A204.1 (cell line): ENCODE measurements around the gene SLCO4A1.

Experiments
- FAIRE-seq: peaks from 2 replicates; lab custom pipeline; 2012; peaks lifted over from hg19 to GRCh38; lab: Jason Lieb, UNC

The SLCO4A1 gene, protein sequence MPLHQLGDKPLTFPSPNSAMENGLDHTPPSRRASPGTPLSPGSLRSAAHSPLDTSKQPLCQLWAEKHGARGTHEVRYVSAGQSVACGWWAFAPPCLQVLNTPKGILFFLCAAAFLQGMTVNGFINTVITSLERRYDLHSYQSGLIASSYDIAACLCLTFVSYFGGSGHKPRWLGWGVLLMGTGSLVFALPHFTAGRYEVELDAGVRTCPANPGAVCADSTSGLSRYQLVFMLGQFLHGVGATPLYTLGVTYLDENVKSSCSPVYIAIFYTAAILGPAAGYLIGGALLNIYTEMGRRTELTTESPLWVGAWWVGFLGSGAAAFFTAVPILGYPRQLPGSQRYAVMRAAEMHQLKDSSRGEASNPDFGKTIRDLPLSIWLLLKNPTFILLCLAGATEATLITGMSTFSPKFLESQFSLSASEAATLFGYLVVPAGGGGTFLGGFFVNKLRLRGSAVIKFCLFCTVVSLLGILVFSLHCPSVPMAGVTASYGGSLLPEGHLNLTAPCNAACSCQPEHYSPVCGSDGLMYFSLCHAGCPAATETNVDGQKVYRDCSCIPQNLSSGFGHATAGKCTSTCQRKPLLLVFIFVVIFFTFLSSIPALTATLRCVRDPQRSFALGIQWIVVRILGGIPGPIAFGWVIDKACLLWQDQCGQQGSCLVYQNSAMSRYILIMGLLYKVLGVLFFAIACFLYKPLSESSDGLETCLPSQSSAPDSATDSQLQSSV

DNA sequence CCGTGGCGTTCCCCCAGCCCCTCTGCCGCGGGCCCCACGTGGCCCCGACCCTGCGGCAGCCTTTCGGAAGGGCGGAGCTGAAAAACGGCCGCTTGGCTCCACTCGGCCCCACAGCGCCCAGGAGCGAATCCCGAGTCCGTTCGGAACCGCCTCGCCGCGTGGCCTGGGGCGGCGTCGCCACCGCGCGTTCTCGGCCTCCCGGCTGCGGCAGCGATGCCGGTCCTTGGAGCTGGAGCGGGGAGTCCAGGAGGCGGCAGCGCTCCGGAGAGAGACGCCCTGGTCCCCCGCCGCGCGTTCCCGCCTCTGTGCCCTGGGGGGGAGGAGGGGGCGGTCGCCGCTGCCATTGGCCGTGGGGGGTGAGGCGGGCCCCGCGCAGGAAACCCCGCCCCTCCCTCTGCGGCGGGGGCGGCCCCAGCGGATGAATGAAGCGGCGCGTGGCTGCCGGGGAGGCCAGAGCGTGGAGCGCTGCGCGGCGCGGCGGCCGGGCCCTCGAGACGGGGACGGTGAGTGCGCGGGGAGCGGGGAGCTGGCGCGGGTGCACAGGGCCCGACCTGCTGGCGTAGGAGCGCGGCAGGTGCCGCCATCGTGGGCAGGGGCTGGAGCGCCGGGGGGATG lies at the start of gene SLCO4A1:
Gene SLCO4A1, plus strand, starts transcription at position 453 of the 615 bp plus-strand sequence. CDS start 13,952 bp downstream, outside the sequence.
- FAIRE-seq, result no peak

DNA sequence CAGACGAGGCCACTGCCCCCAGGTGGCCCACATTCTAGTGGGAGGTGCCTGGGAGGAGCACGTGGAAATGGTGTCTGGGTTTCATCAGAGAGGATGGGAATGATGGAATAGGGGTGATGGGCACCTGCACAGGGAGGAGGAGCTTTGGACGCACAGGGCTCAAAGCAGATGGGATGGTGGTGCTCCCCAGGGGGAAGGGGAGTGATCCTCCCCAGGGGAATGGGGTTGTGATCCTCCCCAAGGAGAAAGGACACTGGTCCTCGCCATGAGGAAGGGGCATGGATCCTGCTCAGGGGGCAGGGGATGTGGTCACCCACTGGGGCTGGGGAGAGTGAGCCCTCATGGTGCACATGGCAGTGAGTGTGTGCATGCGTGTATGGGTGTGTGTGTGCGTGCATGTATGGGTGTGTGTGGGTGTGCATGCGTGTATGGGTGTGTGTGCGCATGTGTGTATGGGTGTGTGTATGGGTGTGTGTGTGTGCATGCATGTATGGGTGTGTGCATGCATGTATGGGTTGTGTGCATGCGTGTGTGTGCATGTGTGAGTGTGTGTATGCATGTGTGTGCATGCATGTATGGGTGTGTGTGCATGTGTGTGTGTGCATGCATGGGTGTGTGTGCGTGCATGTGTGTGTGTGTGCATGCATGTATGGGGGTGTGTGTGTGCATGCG lies 49.7 kb upstream of the SLCO4A1 start:
- FAIRE-seq, result no peak

DNA sequence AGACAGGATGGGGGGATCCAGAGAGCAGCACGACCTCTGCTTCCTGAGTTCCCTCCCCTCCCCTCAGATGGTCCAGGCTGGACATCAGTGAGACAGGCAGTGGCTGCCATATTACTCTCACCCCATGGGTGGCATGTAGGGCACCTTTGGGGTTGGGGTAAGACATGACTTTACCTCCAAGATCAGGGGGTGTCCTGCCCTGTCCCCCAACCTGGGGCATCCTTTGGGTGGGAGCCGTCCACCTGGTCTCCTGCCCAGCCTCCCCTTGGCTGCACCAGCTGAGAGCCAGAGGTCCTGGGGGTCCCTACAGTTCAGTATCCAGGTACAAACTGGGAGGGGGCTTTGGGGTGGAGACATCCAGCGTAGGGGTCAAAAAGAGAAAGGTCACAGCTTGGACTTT lies 48.7 kb upstream of the SLCO4A1 start:
- FAIRE-seq, result no peak

DNA sequence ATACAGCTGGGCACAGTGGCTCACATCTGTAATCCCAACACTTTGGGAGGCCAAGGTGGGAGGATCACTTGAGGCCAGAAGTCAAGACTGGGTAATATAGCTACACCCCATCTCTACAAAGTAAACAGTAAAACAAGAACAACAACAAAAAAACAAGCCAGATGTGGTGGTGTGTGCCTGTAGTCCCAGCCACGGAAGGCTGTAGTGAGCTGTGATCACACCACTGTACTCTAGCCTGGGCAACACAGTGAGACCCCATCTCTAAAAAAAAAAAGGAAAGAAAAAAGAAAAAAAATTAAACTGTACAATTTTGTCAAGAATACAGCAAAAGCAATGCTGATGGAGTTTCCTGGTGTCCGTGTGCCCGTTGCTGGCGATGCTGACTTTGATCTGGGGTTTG lies 47.2 kb upstream of the SLCO4A1 start:
- no peak for FAIRE-seq

DNA sequence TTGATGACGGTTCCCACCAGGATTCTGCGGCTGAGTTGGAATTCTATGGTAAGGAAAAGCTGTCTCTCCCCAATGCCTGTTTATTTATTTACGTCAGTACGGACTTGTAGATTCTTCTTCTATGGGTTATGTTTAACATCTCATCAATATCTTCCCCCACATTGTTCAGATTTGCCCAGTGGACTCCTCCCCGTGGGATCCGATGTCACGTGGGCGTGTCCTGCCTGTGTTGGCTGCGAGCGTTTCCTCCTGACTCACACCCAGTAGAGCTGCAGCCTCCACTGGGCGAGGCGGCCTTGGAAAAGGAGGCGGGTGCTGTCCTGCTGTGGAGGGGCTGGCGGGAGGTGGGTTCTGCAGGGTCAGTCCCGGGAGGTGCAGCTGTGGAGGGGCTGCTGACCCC lies 46.8 kb upstream of the SLCO4A1 start:
- FAIRE-seq, result no peak

DNA sequence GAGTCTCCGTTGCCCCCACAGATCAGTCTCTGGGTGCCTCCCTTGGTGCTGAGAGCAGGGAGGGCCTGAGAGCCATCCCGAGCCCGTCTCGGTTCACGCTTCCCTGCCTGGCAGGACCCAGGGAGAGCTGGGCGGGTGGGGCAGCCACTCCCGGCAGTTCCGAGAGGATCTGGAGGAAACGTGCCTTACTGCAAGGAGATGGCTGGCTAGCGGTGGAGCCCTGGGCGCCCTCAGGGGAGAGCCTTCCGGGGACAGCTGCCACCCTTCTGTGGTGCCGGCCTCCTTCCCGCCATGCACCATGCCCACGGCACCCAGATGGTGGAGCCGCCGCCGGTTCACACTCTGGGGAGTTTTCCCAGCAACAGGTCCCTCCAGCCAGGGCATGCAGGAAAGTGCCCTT lies 45.8 kb upstream of the SLCO4A1 start:
- FAIRE-seq, result no peak

DNA sequence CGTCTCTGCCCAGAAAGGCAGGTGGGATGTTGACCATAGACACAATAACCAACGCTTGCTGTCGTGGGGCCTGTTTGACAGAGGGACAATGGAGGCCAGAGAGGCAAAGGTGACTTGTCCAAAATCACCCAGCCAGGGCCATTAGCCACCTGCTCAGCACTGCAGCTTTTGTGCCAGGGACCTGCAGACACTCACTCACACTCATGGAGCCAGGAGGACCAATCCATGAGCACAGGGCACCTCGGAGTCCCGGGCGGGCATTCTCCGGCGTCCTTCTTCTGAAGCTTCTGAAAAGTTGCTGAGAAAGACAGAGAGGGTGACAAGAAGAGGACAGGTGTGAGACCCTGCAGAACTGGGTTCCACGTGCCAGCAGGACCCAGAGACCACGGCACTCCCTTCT lies 45.4 kb upstream of the SLCO4A1 start:
- FAIRE-seq, result no peak

DNA sequence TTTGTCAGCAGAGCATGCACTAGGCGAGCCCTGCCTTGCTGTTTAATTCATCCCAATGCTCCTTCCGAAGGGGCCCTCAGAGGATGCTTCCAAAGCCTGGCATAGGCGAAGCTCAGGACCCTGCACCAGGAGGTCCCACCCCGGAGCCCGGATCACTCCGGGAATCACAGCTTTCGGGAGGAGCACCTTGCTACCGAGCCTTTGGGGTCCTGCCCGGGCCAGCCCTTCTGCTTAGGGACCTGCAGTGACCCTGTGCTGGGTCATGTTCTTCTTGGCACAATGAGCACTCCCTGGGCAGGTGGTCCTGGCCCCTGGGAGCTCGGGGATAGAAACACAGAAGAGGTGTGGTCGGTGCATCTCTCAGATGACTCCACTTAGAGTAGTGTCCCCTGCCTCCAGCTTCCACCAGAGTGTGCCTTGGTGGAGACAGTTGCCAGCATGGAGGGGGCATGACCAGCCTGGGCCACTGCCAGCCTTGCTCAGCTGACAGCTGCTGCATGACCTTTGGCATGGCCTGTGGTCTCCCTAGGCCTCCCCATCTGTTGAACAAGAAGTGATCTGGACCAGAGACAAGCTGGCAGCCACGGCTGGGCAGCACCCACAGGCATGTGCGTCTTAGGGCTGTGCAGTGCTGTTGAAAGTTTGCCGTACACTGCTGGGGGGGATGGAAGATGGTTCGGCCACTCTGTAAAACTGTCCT lies 44.7 kb upstream of the SLCO4A1 start:
- FAIRE-seq, result no peak

DNA sequence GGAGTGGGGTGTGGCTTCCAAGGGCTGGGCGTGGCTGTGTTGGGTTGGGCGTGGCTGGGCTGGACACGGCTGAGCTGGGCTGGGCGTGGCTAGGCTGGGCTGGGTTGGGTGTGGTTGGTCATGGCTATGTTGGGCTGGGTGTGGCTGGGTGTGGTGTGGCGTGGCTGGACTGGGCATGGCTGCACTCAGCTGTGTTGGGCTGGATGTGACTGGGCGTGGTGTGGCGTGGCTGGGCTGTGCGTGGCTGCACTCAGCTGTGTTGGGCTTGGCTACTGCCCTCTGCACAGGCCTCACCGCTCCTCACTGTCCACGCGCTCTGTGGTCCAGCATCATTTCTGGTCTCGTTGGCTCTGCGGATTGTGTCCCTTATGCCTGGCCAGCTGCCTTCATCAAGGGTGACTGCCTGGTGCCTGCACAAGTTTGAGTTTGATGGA lies 43.5 kb upstream of the SLCO4A1 start:
- FAIRE-seq, result no peak

DNA sequence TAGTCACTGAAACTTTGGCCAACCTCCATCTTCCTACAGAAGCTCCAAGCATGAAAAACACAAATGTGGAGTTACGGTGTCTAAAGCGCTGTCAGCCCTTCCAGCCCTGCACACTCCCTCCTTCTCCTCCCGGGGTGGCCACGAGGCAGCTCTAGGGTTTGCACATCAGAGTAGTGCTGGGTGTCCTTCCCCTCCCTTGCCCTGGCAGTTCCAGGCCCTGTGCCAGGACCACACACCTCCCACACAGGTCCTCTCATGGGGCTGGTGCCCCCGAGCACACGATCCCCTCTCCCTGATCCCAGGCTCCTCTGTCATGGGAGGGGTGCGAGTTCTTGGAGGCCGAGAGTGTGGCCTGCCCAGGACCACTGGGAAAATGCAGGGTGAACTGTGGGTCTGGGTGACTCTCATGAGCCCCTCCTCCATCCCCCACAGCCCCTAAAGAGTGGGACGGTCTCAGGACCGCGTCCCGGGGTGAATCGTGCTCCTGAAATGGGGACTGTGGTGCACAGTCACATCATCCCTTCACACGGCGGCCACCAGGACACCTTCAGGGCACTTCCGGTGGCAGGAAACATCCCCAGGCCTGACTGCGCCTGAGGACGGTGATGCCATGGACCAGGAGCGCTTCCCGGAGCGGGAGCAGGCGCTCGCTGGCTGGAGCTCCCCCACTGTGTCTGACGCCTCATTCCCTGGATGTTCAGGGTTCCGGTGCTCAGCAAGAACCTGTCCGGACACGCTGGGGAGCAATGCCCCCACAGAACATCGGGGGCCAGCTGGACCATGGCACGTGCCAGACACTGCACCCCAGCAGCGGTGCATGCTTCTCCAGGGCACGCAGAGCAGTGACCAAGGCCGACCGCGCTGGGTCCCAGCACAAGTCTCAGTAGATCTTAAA lies 42.8 kb upstream of the SLCO4A1 start:
- FAIRE-seq, result no peak

DNA sequence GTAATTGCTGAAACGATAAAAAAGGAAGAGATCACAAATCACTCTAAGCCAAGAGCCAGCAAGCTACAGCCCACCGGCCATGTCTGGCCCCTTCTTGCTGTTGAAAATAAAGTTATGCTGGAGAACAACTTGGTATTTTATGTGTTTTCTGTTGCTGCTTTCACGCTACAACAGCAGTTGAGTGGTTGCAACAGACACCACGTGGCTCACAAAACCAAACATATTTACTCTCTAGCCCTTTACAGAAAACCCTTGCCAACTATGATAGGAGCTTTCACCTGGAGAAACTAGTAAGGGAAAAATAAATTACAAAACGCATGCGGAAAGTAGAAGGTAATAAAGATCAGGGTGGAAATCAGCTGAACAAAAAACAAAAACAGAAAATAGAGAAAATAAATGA lies 41.1 kb upstream of the SLCO4A1 start:
- no peak for FAIRE-seq

DNA sequence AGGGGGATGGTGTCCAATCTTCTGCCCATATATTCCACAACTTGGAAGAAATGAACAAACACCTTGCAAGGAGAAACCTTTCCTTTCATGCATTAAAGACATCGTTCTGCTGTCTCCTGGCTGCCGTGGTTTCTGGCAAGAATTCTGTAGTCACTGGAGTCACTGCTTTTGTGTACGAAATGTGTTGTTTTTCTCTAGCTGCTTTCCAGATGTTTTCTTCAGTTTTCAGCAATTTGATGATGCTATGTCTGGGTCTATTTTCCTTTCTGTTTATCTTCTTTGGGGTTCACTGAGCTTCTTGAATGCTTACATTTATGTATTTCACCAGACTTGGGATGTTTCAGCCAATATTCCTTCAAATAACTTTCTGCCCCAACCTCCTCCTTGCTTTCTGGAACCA lies 40.6 kb upstream of the SLCO4A1 start:
- FAIRE-seq, result no peak

DNA sequence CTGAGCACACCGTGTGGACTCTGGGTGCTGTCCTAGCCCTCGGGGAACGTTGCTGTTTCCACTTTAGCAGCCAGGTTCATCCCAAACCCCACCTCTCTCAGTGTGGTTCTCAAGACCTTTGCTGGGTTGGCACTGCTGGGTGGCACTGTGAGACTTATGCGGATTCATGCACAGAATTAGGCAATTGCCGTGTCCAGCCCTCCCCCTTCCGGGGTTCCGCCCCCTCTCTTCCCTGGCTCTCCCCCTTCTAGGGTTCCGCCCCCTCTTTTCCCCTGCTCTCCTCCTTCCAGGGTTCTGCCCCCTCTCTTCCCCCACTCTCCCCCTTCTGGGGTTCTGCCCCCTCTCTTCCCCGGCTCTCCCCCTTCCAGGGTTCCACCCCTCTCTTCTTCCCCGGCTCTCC lies 39.8 kb upstream of the SLCO4A1 start:
- no peak for FAIRE-seq

DNA sequence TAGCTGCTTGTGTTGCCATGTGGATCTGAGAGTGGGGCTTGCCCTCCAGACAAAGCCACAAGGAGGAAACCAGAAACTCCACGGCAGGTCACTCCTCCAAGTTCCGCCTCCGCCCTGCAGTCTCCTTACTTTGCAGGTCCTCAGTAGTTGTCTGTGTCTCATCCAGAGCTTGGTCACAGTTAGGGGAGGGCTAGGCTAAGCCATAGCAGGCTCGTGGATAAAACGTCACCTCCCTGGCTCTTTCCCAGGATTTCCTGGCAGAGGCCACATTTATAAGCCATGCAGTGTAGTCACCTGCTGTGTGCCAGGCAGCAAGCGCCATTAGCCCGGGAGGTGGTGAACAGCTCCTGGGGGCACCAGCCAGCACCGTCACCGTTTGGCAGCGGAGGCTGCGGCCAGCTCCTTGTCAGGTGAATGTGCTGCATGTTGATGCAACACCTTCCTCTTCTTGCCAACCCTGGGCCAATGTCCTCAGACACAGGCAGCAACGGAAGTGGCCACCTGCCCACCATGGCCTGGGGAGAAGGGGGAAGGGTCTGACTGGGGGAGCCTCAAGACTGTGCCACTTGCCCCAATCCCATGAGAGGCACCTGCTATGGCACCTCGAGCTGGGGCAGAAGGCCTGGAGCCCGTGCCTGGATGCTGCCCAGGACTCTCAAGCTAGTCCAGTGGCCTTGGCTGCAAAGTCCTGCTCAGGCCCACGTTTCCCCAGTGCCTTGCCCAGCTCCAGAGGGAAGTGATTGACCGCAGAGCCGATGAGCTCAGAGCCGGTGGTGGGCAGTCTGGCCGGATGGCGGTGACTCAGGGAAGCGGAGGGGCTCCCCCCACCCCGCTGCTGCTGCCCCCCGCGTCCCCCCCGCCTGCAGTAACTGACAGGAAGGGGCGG lies 39.0 kb upstream of the SLCO4A1 start:
- FAIRE-seq, result no peak

DNA sequence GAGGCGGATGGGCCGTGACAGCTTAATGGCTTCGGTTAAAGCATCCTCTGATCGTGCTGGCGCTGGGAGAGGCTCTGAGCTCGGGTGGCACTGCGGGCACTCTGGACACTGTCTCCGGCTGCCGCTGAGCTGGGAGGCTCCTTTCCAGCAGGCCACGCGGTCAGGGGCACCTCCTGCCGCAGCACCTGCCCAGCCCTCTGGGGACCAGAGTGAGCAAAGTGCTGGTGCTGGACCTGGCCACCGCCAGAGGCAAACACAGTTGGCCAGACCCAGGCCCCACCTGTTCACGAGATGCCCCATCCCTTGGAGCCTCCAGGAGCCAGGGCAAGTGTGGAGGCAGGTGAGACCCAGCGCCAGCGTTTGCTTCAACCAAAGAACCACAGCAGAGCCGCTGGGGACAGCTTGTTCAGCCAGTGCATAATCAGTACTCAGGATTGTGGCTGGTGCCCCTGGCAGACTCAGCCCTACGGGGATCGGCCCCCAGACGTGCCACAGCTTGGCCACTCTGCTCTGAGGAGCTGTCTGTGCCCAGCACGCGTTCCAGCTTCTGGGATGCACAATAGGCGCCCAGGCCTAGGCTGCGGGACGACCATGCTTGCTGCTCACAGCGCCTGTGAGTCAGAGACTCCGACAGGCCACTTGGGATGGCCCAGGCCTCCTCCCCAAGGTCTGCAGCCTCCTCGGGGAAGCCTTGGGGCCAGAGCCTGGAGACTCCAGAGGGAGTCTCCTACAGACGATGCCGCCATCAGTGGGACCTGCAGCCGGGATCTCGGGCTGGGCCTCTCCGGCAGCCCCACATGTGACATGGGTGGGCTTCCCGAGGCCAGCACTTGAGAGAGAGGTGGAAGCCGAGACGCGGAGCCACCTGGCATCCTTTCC lies 38.2 kb upstream of the SLCO4A1 start:
- FAIRE-seq, result no peak

DNA sequence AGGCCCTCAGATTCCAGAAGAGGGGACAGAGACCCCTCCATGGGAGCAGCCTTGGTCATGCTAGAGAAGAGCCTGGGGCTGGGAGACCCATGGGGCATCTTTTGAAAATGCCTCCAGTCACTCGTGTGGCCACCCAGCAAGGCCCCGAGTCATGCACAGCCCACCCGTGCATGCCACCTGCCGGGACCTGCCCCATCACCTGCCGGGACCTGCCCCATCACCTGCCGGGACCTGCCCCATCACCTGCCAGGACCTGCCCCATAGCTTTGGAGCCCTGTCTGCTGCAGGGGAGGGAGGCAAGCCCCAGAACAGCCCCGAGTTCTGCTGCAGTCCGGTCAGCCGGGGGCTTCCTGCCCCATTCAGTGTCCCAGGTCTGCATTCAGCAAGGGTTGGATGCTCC lies 37.5 kb upstream of the SLCO4A1 start:
- no peak for FAIRE-seq

DNA sequence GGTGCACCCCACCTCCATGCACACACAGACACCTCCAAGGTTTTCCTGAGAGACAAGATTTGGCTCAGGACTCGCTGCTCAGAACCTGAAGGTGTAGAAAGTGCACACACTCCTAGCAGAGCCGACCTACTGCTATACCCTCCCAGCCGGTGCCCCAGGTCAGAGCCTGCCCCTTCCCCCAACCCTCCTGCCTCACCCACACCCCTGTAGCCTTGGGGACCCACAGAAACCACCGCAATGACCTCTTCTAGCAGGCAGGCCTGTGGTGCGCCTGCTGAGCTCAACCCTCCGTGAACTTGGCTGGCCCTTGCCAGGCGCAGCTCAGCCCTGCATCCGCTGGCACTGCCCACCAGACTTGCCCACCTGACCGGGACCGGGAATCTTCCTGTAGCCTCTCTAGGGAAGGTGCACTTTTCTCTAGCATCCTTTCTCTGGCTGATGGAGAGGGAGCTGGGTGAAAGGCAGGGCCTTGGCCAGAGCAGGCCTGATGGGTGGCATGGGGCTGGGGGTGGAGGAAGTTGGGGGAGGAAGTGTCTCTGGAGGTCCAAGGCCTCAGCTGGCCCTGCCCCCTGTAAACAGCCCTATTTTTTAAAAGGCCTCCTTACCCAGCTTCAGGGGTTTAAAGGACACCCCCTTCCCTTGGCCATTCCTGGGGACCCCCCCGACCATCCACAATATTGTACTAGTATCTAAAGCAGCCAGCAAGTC lies 36.9 kb upstream of the SLCO4A1 start:
- no peak for FAIRE-seq

DNA sequence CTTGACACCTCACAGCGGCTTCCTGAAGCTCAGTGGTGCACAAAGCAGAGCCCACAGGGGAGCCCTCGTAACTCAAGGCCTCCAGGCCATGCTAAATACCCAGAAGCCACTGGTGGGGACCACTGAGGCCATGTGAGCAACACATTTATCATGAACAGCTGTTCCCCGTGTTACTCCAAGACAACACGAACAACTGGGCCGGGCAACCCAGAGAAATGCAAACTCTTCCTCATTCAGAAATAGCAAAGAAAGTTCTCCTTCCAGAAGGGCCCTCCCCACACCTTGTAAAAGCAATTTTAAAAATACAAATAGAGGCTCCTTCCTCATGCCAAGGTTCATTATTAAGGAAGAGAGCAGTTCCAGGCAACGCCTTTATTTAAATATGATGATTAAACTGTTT lies 36.3 kb upstream of the SLCO4A1 start:
- FAIRE-seq, result no peak
